ENCODE data around the gene HELZ.
"Not testable (repeated sequence)": the region's sequence is repeated elsewhere in the genome, so short reads cannot be mapped to it uniquely, and the experiment has no call there.

Gene HELZ

GRCh38 chr17:67137860-67138259 lies 107.1 kb downstream of the HELZ start:
- DNase-seq, result no peak

- no peak for DNase-seq
Observed at GRCh38 chr17:67137026-67137370, 108.0 kb downstream of the HELZ start.

GRCh38 chr17:67136191-67137025 lies 108.6 kb downstream of the HELZ start:
- DNase-seq, result no peak

- DNase-seq, result no peak
Observed at GRCh38 chr17:67133161-67133560, 111.8 kb downstream of the HELZ start.

- no peak for DNase-seq
Observed at GRCh38 chr17:67132366-67132765, 112.6 kb downstream of the HELZ start.

- DNase-seq, result no peak
Observed at GRCh38 chr17:67130768-67131167, 114.2 kb downstream of the HELZ start.

GRCh38 chr17:67129283-67129682 lies 115.7 kb downstream of the HELZ start:
- no peak for DNase-seq

GRCh38 chr17:67128700-67129099 lies 116.3 kb downstream of the HELZ start:
- no peak for DNase-seq

GRCh38 chr17:67127925-67128324 lies 117.1 kb downstream of the HELZ start:
- no peak for DNase-seq

- DNase-seq, result no peak
Observed at GRCh38 chr17:67126983-67127382, 118.0 kb downstream of the HELZ start.

GRCh38 chr17:67126543-67126942 lies 118.5 kb downstream of the HELZ start:
- not testable (repeated sequence) for DNase-seq

GRCh38 chr17:67125924-67126323 lies 119.1 kb downstream of the HELZ start:
- no peak for DNase-seq

GRCh38 chr17:67125417-67125816 lies 119.6 kb downstream of the HELZ start:
- no peak for DNase-seq

- no peak for DNase-seq
Observed at GRCh38 chr17:67124450-67125148, 120.4 kb downstream of the HELZ start.

GRCh38 chr17:67123699-67124098 lies 121.3 kb downstream of the HELZ start:
- no peak for DNase-seq

GRCh38 chr17:67121316-67121891 lies 123.6 kb downstream of the HELZ start:
- no peak for DNase-seq

GRCh38 chr17:67119102-67119501 lies 125.9 kb downstream of the HELZ start:
- DNase-seq, result no peak

- no peak for DNase-seq
Observed at GRCh38 chr17:67116045-67116575, 128.9 kb downstream of the HELZ start.

GRCh38 chr17:67115401-67115800 lies 129.6 kb downstream of the HELZ start:
- DNase-seq, result no peak

- DNase-seq, result no peak
Observed at GRCh38 chr17:67113486-67113885, 131.5 kb downstream of the HELZ start.

GRCh38 chr17:67111808-67112207 lies 133.2 kb downstream of the HELZ start:
- DNase-seq, result no peak

GRCh38 chr17:67111327-67111726 lies 133.7 kb downstream of the HELZ start:
- no peak for DNase-seq

GRCh38 chr17:67110619-67111018 lies 134.4 kb downstream of the HELZ start:
- DNase-seq, result no peak

GRCh38 chr17:67109111-67109510 lies 135.9 kb downstream of the HELZ start:
- DNase-seq, result no peak
